K562 (cell line): ENCODE measurements around the gene CAB39. TPM values are rescaled to one million over a fixed set of nuclear protein-coding genes. Genes with fewer than 3 reads are reported as not detected.

Experiments used
- BRD4 ChIP-seq: fragments of 200-600 bp; sonication (generic); IDR thresholded peaks from 2 replicates; pipeline ENCODE4 v1.6.1; 2017; ENCODE audit warnings: inconsistent platforms
- HNRNPLL ChIP-seq: fragments of 200-400 bp; formaldehyde crosslinking; IDR thresholded peaks from 2 replicates; pipeline ENCODE4 v1.6.1; 2017; ENCODE audit warnings: low read length, low read depth, mild to moderate bottlenecking; ENCODE audit not compliant: poor library complexity, severe bottlenecking
- RAD21 ChIP-seq, 2 experiments: fragments of 250-450 bp in 1 of 2; fragments of 450-650 bp in 1 of 2; sonication (Bioruptor Pico) in 1 of 2; formaldehyde crosslinking in 1 of 2; IDR thresholded peaks in 1 of 2; conservative IDR thresholded peaks in 1 of 2; 2 replicates each; pipeline versions ENCODE4 v1.4.0 to v1.8.0; 2020 to 2022; ENCODE audit warnings: mild to moderate bottlenecking in 2 of 2, moderate library complexity in 1 of 2
- RBBP5 ChIP-seq: fragments of 200-600 bp; sonication (generic); IDR thresholded peaks from 2 replicates; pipeline ENCODE4 v1.6.1; 2012; ENCODE audit warnings: borderline replicate concordance, mild to moderate bottlenecking, low read length, control low read depth, inconsistent platforms; ENCODE audit not compliant: insufficient read depth, poor library complexity, severe bottlenecking
- RBM14 ChIP-seq: fragments of 200-400 bp; formaldehyde crosslinking; IDR thresholded peaks from 2 replicates; pipeline ENCODE4 v1.6.1; 2018; ENCODE audit warnings: low read depth, mild to moderate bottlenecking, low read length, moderate library complexity, borderline replicate concordance; ENCODE audit not compliant: insufficient read depth
- U2AF1 ChIP-seq: fragments of 200-400 bp; formaldehyde crosslinking; optimal IDR thresholded peaks from 2 replicates; pipeline ENCODE3; 2017; ENCODE audit warnings: mild to moderate bottlenecking, low read depth, low read length, moderate library complexity
- XRCC5 ChIP-seq: fragments of 200-400 bp; formaldehyde crosslinking; IDR thresholded peaks from 2 replicates; pipeline ENCODE4 v1.6.1; 2017; ENCODE audit warnings: low read depth, mild to moderate bottlenecking, low read length
- ZEB2 ChIP-seq: fragments of 450-650 bp; IDR thresholded peaks from 2 replicates; pipeline ENCODE4 v1.6.1; 2016
- ZNF551 ChIP-seq: fragments of 250-450 bp; sonication (Bioruptor Pico); IDR thresholded peaks from 2 replicates; pipeline ENCODE4 v1.5.0; 2021; ENCODE audit warnings: mild to moderate bottlenecking, moderate library complexity
- polyA plus RNA-seq, 8 experiments: library from polyadenylated mRNA; depleted of rRNA in 4 of 8; stranded (reverse) in 5 of 8; unstranded in 3 of 8; fragments of >200 nt; fragmentation: Nextera tagmentation in 2 of 8; fragmentation: Illumina TruSeq in 1 of 8; extraction: Ambion mirVana in 2 of 8; extraction: Trizol in 1 of 8; gene quantifications; 2 replicates each; pipeline versions ENCODE4 v1.2.1 to v1.2.3, GENCODE V29; 2011 to 2014; ENCODE audit warnings: inconsistent platforms in 1 of 8, missing spikeins in 1 of 8
- total RNA-seq, 7 experiments: library from RNA; depleted of rRNA in 6 of 7; stranded (reverse); fragments of >200 nt in 6 of 7; fragmentation: Illumina TruSeq in 2 of 7; extraction: Trizol in 2 of 7; gene quantifications; 2 replicates each; pipeline versions ENCODE4 v1.2.1 to v1.2.3, GENCODE V29; 2011 to 2021; ENCODE audit warnings: low replicate concordance in 1 of 7
- TF ChIP-seq, protein P1 (sequence below), 2 experiments: fragments of 450-650 bp in 1 of 2; sonication (generic) in 1 of 2; formaldehyde crosslinking in 1 of 2; IDR thresholded peaks; 2 replicates each; pipeline versions ENCODE4 v1.7.1 to v1.9.0; 2016 to 2022; ENCODE audit warnings: inconsistent platforms in 1 of 2, mild to moderate bottlenecking in 1 of 2, missing genetic modification reagents in 1 of 2

Gene CAB39
- total and polyA plus RNA-seq, 9 of the 15 experiments (the other 6 are each of a cell fraction or from before 2014, with no cell fraction given): 27.2 to 94.4 (median 70.1) TPM

GRCh38 chr2:230864605-230865306 is 152.1 kb downstream of the CAB39 start, which contains the start of gene ITM2C (continued):
- no peak for TF ChIP-seq HNRNPLL
- TF ChIP-seq RBBP5: peak; percentile 51
- no peak for TF ChIP-seq U2AF1
- no peak for TF ChIP-seq RBM14
- no peak for TF ChIP-seq BRD4
- no peak for TF ChIP-seq XRCC5
- TF ChIP-seq, protein P1, sequence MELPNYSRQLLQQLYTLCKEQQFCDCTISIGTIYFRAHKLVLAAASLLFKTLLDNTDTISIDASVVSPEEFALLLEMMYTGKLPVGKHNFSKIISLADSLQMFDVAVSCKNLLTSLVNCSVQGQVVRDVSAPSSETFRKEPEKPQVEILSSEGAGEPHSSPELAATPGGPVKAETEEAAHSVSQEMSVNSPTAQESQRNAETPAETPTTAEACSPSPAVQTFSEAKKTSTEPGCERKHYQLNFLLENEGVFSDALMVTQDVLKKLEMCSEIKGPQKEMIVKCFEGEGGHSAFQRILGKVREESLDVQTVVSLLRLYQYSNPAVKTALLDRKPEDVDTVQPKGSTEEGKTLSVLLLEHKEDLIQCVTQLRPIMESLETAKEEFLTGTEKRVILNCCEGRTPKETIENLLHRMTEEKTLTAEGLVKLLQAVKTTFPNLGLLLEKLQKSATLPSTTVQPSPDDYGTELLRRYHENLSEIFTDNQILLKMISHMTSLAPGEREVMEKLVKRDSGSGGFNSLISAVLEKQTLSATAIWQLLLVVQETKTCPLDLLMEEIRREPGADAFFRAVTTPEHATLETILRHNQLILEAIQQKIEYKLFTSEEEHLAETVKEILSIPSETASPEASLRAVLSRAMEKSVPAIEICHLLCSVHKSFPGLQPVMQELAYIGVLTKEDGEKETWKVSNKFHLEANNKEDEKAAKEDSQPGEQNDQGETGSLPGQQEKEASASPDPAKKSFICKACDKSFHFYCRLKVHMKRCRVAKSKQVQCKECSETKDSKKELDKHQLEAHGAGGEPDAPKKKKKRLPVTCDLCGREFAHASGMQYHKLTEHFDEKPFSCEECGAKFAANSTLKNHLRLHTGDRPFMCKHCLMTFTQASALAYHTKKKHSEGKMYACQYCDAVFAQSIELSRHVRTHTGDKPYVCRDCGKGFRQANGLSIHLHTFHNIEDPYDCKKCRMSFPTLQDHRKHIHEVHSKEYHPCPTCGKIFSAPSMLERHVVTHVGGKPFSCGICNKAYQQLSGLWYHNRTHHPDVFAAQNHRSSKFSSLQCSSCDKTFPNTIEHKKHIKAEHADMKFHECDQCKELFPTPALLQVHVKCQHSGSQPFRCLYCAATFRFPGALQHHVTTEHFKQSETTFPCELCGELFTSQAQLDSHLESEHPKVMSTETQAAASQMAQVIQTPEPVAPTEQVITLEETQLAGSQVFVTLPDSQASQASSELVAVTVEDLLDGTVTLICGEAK (IDR thresholded peaks at IDR 0.05): no peak
- TF ChIP-seq, protein P1 (CRISPR knock-in tag; IDR thresholded peaks at IDR 0.05): no peak
- TF ChIP-seq ZNF551: no peak
- TF ChIP-seq RAD21 (CRISPR knock-in tag; conservative IDR thresholded peaks at IDR 0.05 in 1 of 2, IDR thresholded peaks at IDR 0.05 in 1 of 2): 0 out of 4 replicates have a peak, but pooled peaks of 1 of the 2 experiments have one; percentile 13
- TF ChIP-seq ZEB2: 0 out of 2 replicates have a peak, but pooled peaks have one; percentile 37
